PC-3 (cell line): ENCODE measurements around the gene CHD3.

Experiments
- CTCF ChIP-seq: fragments of 300-600 bp; sonication (generic); conservative IDR thresholded peaks from 2 replicates; pipeline ENCODE4 v1.5.1; 2017; ENCODE audit warnings: antibody characterized with exemption, low read depth, mild to moderate bottlenecking, low read length
- EZH2 ChIP-seq: fragments of 300-600 bp; sonication (generic); IDR thresholded peaks from one replicate; pipeline ENCODE4 v1.6.1; 2017; ENCODE audit warnings: antibody characterized with exemption, mild to moderate bottlenecking, low read length; ENCODE audit not compliant: unreplicated experiment
- EZH2phosphoT487 ChIP-seq: fragments of 300-600 bp; sonication (generic); IDR thresholded peaks from 2 replicates; pipeline ENCODE4 v1.6.1; 2018; ENCODE audit warnings: mild to moderate bottlenecking, antibody characterized with exemption, low read length, borderline replicate concordance

GRCh38 chr17:7854851-7855659 lies 33.5 kb upstream of the CHD3 start, which contains the start of gene TMEM88:
- TF ChIP-seq CTCF: no peak
- TF ChIP-seq EZH2: no peak
- no peak for TF ChIP-seq EZH2phosphoT487
